Activated naive CD8-positive, alpha-beta T cell treated with anti-CD3 and anti-CD28 coated beads, Interleukin-2, amount 10 ng/mL, durations not matched to agents 7 days and 5 days (primary cell): ENCODE data around the gene TRPV5. TPM values are rescaled to one million over a fixed set of nuclear protein-coding genes. Genes with fewer than 3 reads are reported as not detected.

Experiments
- ATAC-seq: fragments of 150-1000 bp; cut with Tn5 transposase; one replicate; pipeline ENCODE4 v1.10.0; 2021; ENCODE audit warnings: low read depth, moderate library complexity
- POLR2A ChIA-PET: fragments of 350-600 bp; sonication (Branson Sonifier 250); formaldehyde crosslinking; loops from one replicate; lab custom pipeline; 2021; ENCODE audit warnings: antibody characterized with exemption; lab: Charles Lee
- DNase-seq: peaks from one replicate; pipeline ENCODE4 v3.0.0; 2021
- H3K27ac Mint-ChIP-seq: one replicate; pipeline ENCODE4 v1.8.0; 2022; ENCODE audit warnings: mild to moderate bottlenecking, mixed read lengths
- H3K27me3 Mint-ChIP-seq: one replicate; pipeline ENCODE4 v1.8.0; 2022; ENCODE audit warnings: mild to moderate bottlenecking, moderate library complexity, mixed read lengths
- H3K36me3 Mint-ChIP-seq: one replicate; pipeline ENCODE4 v1.8.0; 2021; ENCODE audit warnings: mild to moderate bottlenecking, mixed read lengths
- H3K4me1 Mint-ChIP-seq: one replicate; pipeline ENCODE4 v1.8.0; 2021; ENCODE audit warnings: mixed read lengths
- H3K4me3 Mint-ChIP-seq: one replicate; pipeline ENCODE4 v1.8.0; 2022; ENCODE audit warnings: mild to moderate bottlenecking, moderate library complexity, mixed read lengths
- H3K9me3 Mint-ChIP-seq: one replicate; pipeline ENCODE4 v1.8.0; 2021; ENCODE audit warnings: mixed read lengths
- total RNA-seq, 2 experiments: library from RNA; stranded (reverse); gene quantifications; one replicate each; pipeline ENCODE4 v1.2.3, GENCODE V29; 2021

The TRPV5 gene
- total RNA-seq, 2 experiments from 2014 or later, result not detected

GRCh38 chr7:142956951-142957623 is 23.5 kb upstream of the TRPV5 start:
- Mint-ChIP-seq H3K4me3 (no peak overlapping the region), H3K4me1 (peaks cover 1% of the 10 kb centered on the region), H3K9me3 (peaks cover 14% of the 10 kb centered on the region), H3K36me3 (peaks cover 4% of the 10 kb centered on the region), H3K27me3 (peaks cover 22% of the 10 kb centered on the region), H3K27ac (no peak overlapping the region)
- no peak for ATAC-seq
- DNase-seq, result no peak
- POLR2A ChIA-PET, result no interaction called here

GRCh38 chr7:142954680-142955268 is 21.2 kb upstream of the TRPV5 start:
- Mint-ChIP-seq H3K4me3 (no peak overlapping the region), H3K36me3 (peaks cover 4% of the 10 kb centered on the region), H3K9me3 (peaks cover 14% of the 10 kb centered on the region), H3K27ac (no peak overlapping the region), H3K27me3 (peaks cover 31% of the 10 kb centered on the region), H3K4me1 (peaks cover 1% of the 10 kb centered on the region)
- ATAC-seq (no peak), DNase-seq (no peak)
- POLR2A ChIA-PET, result no interaction called here

GRCh38 chr7:142950235-142950634 is 16.7 kb upstream of the TRPV5 start:
- peaks cover 1% of the 10 kb centered on the region for H3K4me1 Mint-ChIP-seq
- H3K4me3 Mint-ChIP-seq, result no peak overlapping the region
- H3K27ac Mint-ChIP-seq, result no peak overlapping the region
- peaks cover 17% of the 10 kb centered on the region for H3K27me3 Mint-ChIP-seq
- ATAC-seq, result no peak
- DNase-seq, result no peak
- peaks cover 4% of the 10 kb centered on the region for H3K9me3 Mint-ChIP-seq
- POLR2A ChIA-PET, result no interaction called here
- H3K36me3 Mint-ChIP-seq, result peaks cover 1% of the 10 kb centered on the region

GRCh38 chr7:142948603-142949002 is 15.1 kb upstream of the TRPV5 start:
- H3K36me3 Mint-ChIP-seq, result peaks cover 1% of the 10 kb centered on the region
- H3K9me3 Mint-ChIP-seq, result no peaks in the 10 kb centered on the region
- no peak overlapping the region for H3K4me3 Mint-ChIP-seq
- DNase-seq, result no peak
- POLR2A ChIA-PET, result no interaction called here
- no peak for ATAC-seq
- peaks cover 1% of the 10 kb centered on the region for H3K4me1 Mint-ChIP-seq
- H3K27ac Mint-ChIP-seq, result no peak overlapping the region
- H3K27me3 Mint-ChIP-seq, result peaks cover 17% of the 10 kb centered on the region

GRCh38 chr7:142945001-142945400 is 11.5 kb upstream of the TRPV5 start:
- ATAC-seq, result no peak

GRCh38 chr7:142943706-142944268 is 10.2 kb upstream of the TRPV5 start:
- no peaks in the 10 kb centered on the region for H3K36me3 Mint-ChIP-seq
- H3K27ac Mint-ChIP-seq, result no peak overlapping the region
- ATAC-seq (no peak), DNase-seq (no peak)
- no peaks in the 10 kb centered on the region for H3K9me3 Mint-ChIP-seq
- no peaks in the 10 kb centered on the region for H3K4me1 Mint-ChIP-seq
- no peaks in the 10 kb centered on the region for H3K27me3 Mint-ChIP-seq
- no peak overlapping the region for H3K4me3 Mint-ChIP-seq
- POLR2A ChIA-PET, result no interaction called here

More at GRCh38 chr7:142945001-142945400, 11.5 kb upstream of the TRPV5 start:
- Mint-ChIP-seq H3K9me3 (no peaks in the 10 kb centered on the region), H3K27me3 (peaks cover under 1% of the 10 kb centered on the region), H3K36me3 (no peaks in the 10 kb centered on the region), H3K4me1 (no peaks in the 10 kb centered on the region), H3K27ac (no peak overlapping the region), H3K4me3 (no peak overlapping the region)
- DNase-seq, result no peak
- POLR2A ChIA-PET, result no interaction called here

- no peaks in the 10 kb centered on the region for H3K9me3 Mint-ChIP-seq
- ATAC-seq (no peak), DNase-seq (no peak)
- no peak overlapping the region for H3K4me3 Mint-ChIP-seq
- H3K36me3 Mint-ChIP-seq, result no peaks in the 10 kb centered on the region
- no peak overlapping the region for H3K27ac Mint-ChIP-seq
- no peaks in the 10 kb centered on the region for H3K27me3 Mint-ChIP-seq
- POLR2A ChIA-PET, result no interaction called here
- no peaks in the 10 kb centered on the region for H3K4me1 Mint-ChIP-seq
These were observed 9.2 kb upstream of the TRPV5 start for GRCh38 chr7:142942746-142943145.

- Mint-ChIP-seq H3K4me3 (no peak overlapping the region), H3K4me1 (no peaks in the 10 kb centered on the region), H3K27me3 (peaks cover under 1% of the 10 kb centered on the region), H3K9me3 (no peaks in the 10 kb centered on the region), H3K27ac (no peak overlapping the region), H3K36me3 (no peaks in the 10 kb centered on the region)
- DNase-seq, result no peak
- POLR2A ChIA-PET, result no interaction called here
- ATAC-seq, result no peak
These were observed 8.0 kb upstream of the TRPV5 start for GRCh38 chr7:142941541-142941940.

GRCh38 chr7:142940966-142941535 is 7.5 kb upstream of the TRPV5 start:
- no peaks in the 10 kb centered on the region for H3K9me3 Mint-ChIP-seq
- ATAC-seq (no peak), DNase-seq (no peak)
- peaks cover 2% of the 10 kb centered on the region for H3K27me3 Mint-ChIP-seq
- POLR2A ChIA-PET, result no interaction called here
- H3K4me3 Mint-ChIP-seq, result no peak overlapping the region
- no peak overlapping the region for H3K27ac Mint-ChIP-seq
- H3K4me1 Mint-ChIP-seq, result no peaks in the 10 kb centered on the region
- H3K36me3 Mint-ChIP-seq, result no peaks in the 10 kb centered on the region

- POLR2A ChIA-PET, result no interaction called here
- DNase-seq (no peak), ATAC-seq (no peak)
- Mint-ChIP-seq H3K27me3 (peaks cover 2% of the 10 kb centered on the region), H3K36me3 (no peaks in the 10 kb centered on the region), H3K9me3 (no peaks in the 10 kb centered on the region), H3K27ac (no peak within 1 kb of the TSS), H3K4me1 (no peaks in the 10 kb centered on the region), H3K4me3 (no peak within 1 kb of the TSS)
These were observed 5.8 kb upstream of the TRPV5 start, which contains the start of gene LLCFC1 for GRCh38 chr7:142939226-142939910. LLCFC1 (plus strand) TSS chr7:142939484; CDS start chr7:142939622, 138 bp downstream.

GRCh38 chr7:142938611-142939010 is 5.1 kb upstream of the TRPV5 start:
- no peak for DNase-seq
- POLR2A ChIA-PET, result no interaction called here
- H3K9me3 Mint-ChIP-seq, result no peaks in the 10 kb centered on the region
- H3K36me3 Mint-ChIP-seq, result no peaks in the 10 kb centered on the region
- H3K27me3 Mint-ChIP-seq, result peaks cover 2% of the 10 kb centered on the region
- ATAC-seq, result no peak
- no peak overlapping the region for H3K4me3 Mint-ChIP-seq
- H3K27ac Mint-ChIP-seq, result no peak overlapping the region
- H3K4me1 Mint-ChIP-seq, result peaks cover 2% of the 10 kb centered on the region

GRCh38 chr7:142935941-142936565 is 2.5 kb upstream of the TRPV5 start:
- no peak for ATAC-seq

GRCh38 chr7:142934056-142934455 is 510 bp upstream of the TRPV5 start:
- POLR2A ChIA-PET, result no interaction called here
- H3K36me3 Mint-ChIP-seq, result no peaks in the 10 kb centered on the region
- no peak overlapping the region for H3K27ac Mint-ChIP-seq
- no peak overlapping the region for H3K4me3 Mint-ChIP-seq
- H3K27me3 Mint-ChIP-seq, result peaks cover 2% of the 10 kb centered on the region
- ATAC-seq, result no peak
- H3K9me3 Mint-ChIP-seq, result no peaks in the 10 kb centered on the region
- no peak for DNase-seq
- peaks cover 8% of the 10 kb centered on the region for H3K4me1 Mint-ChIP-seq

More at GRCh38 chr7:142935941-142936565, 2.5 kb upstream of the TRPV5 start:
- no peak overlapping the region for H3K4me3 Mint-ChIP-seq
- H3K36me3 Mint-ChIP-seq, result no peaks in the 10 kb centered on the region
- H3K27ac Mint-ChIP-seq, result no peak overlapping the region
- no peaks in the 10 kb centered on the region for H3K9me3 Mint-ChIP-seq
- POLR2A ChIA-PET, result no interaction called here
- H3K4me1 Mint-ChIP-seq, result peaks cover 8% of the 10 kb centered on the region
- peaks cover 2% of the 10 kb centered on the region for H3K27me3 Mint-ChIP-seq
- DNase-seq, result no peak
